HG02973 (cell line): Measurements from ENCODE around the gene NACC1.

Source experiments
- ATAC-seq: cut with Tn5 transposase; IDR thresholded peaks from one replicate; pipeline ENCODE4 v1.9.1; 2021; ENCODE audit warnings: moderate library complexity; ENCODE audit not compliant: unreplicated experiment

Gene NACC1

GRCh38 chr19:13087795-13088537, 30.1 kb upstream of the NACC1 start:
- ATAC-seq: no peak

- no peak for ATAC-seq
Measured at GRCh38 chr19:13089139-13089856, 28.8 kb upstream of the NACC1 start.

GRCh38 chr19:13089857-13090507, 28.1 kb upstream of the NACC1 start:
- ATAC-seq: no peak

- no peak for ATAC-seq
Measured at GRCh38 chr19:13090511-13091231, 27.4 kb upstream of the NACC1 start.

GRCh38 chr19:13091400-13092157, 26.5 kb upstream of the NACC1 start:
- ATAC-seq: no peak

- ATAC-seq: no peak
Measured at GRCh38 chr19:13092158-13092543, 25.9 kb upstream of the NACC1 start.

GRCh38 chr19:13092606-13093235, 25.3 kb upstream of the NACC1 start:
- no peak for ATAC-seq

- ATAC-seq: no peak
Measured at GRCh38 chr19:13093407-13094105, 24.5 kb upstream of the NACC1 start.

- no peak for ATAC-seq
Measured at GRCh38 chr19:13094106-13094504, 24.0 kb upstream of the NACC1 start.

GRCh38 chr19:13094771-13095392, 23.2 kb upstream of the NACC1 start:
- no peak for ATAC-seq

- no peak for ATAC-seq
Measured at GRCh38 chr19:13095393-13095784, 22.7 kb upstream of the NACC1 start.

- no peak for ATAC-seq
Measured at GRCh38 chr19:13095934-13096927, 21.8 kb upstream of the NACC1 start.

GRCh38 chr19:13097033-13097462, 21.0 kb upstream of the NACC1 start:
- no peak for ATAC-seq

GRCh38 chr19:13097463-13098258, 20.4 kb upstream of the NACC1 start:
- no peak for ATAC-seq

GRCh38 chr19:13098277-13099072, 19.6 kb upstream of the NACC1 start:
- no peak for ATAC-seq
